DMS79 treated with DMSO at 0.1 percent for 48 hours (cell line): ENCODE measurements around the gene USP31.

Experiments used
- DNase-seq: peaks from one replicate; lab custom pipeline; 2025; lab: John Stamatoyannopoulos, UW

USP31 gene

DNA sequence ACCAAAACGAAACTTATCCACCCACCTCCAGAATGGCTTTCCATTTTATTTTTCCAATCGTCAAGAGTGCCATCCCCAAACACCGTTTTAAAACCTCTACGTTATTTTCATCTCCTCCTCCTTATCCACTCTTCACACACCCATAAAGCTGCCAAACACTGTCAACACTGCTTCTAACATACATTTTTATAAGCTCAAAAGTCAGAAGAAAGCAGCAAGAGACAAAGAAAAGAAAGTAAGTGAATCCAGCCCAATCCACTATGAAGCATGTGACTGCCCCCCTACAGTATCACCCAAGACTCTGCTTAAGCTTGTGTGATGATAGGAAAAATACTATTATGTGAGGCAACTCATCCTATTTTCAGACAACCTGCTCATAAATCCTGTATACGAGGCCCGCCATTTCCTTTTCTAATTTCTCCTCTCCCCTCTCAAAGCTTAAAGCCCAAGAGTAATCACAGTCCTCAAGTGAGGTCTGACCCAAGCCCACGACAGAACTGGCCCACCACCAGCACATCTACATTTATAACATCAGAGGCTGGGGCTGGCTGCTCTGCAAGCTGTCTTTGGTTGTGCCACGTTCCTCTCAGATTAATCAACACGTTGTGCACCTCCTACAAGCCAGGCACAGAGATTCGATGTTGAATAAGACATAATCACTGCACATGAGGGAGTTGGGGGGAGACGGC, 16.3 kb downstream of the USP31 start:
- DNase-seq = no peak

DNA sequence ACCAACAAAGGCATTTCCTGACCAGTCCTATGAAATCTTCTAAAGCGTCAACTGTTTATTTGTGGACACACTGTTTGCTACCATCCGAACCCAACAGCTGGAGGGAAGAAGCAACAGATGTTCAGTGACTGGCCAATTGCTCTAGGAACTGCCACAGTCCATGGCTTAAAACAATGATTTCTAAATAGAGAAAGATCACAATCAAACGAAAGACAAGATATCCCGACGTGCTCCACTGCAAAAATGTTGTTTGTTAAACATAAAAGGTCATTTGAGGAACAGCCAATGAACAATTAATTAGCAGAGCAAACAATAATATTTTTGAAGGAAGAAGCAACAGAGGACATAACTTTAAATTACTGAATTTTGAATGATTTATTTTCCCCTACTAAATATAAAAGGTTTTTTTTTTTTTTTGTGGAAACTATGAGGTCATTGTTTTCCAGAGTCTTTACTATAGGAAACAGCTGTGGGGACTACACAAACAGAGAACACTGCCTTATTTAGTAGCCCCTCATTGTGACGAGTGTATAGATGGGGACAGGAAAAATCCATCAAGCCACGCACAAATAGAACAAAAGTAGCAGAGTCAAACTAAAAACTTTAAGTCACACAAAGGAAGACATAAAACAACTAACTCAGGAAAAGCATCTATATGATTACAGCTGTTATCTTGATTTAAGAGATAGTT, 17.2 kb downstream of the USP31 start:
- no peak for DNase-seq

DNA sequence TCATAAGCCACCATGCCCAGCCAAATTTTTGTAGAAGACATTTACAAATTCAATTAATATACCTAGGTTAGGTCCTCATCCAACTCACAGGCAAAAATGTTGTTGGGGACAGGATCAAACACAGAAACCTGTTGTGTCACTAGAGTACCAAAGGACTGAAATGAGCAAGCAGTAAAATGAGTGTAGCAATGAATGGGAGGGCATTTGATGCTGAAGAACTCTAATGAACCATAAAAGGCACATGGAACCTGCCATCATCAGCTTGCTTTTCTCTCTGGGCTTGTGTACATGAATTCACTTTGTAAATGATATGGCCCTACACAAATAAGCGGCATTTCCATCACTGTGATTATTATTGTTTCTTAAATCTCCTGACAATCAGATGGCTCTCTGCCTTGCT, 17.8 kb downstream of the USP31 start:
- DNase-seq = no peak

DNA sequence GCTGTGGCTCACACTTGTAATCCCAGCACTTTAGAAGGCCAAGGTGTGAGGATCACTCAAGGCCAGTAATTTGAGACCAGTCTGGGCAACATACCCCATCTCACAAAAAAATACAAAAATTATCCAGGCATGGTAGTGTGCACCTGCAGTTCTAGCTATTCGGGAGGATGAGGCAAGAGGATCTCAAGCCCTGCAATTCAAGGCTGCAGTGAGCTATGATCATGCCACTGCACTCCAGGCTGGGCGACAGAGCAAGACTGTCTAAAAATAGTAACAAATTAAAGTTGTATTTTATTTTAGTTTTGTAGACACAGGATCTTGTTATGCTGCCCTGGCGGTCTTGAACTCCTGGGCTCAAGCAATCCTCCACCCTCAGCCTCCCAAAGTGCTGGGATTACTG, 18.2 kb downstream of the USP31 start:
- DNase-seq = peak; percentile 6

DNA sequence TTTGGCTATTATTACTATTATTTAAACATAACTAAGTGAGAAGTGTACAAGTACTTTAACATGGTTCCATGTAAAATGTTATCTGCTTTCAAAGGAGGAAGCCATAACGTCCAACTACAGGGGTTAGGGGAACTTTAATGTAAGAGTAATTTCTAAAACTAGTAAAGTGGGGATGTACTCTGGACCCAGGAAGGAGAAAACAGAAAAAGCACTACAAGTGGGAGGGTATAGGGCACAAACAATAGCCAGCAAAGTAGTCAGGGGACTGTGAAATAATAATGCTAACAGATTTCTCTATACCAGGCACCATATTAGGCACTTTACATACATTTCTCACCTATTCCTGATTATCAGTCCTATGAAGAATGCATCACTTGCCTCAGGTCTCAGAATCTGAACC, 19.6 kb downstream of the USP31 start:
- DNase-seq = no peak

DNA sequence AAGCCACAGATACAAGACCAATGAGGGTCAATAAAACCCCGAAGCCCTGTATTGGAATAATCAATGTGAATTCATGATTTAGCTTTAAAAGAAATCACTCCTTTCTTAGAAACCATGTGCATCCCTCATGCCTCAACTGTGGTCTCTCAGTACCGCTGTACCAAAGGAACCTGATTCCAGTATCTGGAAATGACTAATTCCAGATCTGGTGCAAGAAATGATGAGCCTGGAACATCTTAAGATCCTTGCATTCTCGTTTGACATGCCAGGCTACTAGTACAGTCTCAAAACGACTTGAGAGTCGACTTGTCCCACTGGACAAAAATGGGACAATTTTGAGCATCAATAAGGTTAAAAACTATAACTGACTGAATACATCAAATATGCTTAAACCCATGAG, 21.2 kb downstream of the USP31 start:
- DNase-seq = no peak

DNA sequence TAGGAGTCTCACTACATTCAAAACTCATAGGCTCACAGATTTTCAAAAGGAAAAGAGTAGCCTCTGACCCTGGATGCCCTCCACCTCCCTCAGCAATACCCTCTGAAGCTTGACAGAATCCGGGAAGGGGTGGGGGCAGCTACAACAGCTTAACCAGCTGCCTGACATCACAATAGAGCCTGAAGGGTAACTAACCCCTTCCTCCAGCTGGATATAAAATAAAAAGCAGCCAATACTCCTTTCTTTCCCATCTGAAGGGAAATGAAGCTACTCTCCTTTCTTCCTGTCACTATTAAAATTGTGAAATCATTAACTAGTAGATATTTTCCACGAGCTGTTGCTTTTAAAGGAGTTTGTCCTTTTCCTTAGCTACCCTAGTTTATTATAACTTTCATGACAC, 24.0 kb downstream of the USP31 start:
- no peak for DNase-seq

DNA sequence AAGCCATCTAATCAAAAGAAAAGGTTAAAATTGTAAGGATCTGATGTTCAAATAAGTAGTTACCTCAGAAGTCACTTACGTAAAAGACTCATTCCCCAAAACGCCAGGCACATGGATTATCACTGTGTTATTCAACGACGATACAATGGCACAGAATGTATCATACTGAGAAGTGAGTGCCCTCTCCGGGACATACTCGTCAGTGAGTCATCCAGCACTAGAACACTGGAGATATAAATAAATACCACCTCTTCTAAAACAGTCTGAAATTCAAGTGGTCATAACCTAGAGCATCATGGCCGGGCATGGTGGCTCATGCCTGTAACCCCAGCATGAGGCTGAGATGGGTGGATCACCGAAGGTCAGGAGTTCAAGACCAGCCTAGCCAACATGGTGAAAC, 24.9 kb downstream of the USP31 start:
- DNase-seq = no peak

DNA sequence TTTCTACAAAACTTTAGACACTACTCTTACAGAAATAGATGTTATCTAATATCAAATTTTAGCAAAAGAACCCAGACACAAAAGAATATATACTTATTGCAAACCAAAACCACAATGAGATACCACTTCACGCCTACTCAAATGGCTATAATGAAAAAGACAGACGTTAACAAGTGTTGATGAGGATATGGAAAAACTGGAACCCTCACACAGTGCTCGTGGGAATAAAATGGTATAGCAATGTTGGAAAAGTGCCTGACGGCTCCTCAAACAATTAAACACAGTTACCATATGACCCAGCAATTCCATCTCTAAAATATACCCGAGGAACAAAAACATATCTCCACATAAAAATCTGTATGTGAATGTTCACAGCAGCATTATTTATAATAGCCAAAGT, 27.1 kb downstream of the USP31 start:
- DNase-seq = no peak

DNA sequence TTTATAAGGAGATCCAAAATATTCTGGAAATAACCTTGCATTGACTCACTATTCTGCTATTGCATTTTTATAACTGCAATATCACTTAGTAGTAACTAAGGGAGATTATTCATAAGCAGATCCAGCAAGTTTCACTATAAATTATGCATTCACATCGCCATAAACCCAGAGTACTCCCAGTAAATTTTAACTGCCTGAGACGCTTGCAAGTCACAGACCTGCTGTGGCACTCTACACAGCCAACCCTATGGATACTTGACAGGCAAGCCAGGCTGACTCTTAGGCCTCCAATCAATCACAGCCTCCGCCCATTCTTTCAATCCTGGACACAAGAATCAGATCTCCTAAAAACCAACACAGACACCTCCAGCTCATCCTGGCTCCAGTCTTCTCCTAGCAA, 28.2 kb downstream of the USP31 start:
- DNase-seq = no peak

DNA sequence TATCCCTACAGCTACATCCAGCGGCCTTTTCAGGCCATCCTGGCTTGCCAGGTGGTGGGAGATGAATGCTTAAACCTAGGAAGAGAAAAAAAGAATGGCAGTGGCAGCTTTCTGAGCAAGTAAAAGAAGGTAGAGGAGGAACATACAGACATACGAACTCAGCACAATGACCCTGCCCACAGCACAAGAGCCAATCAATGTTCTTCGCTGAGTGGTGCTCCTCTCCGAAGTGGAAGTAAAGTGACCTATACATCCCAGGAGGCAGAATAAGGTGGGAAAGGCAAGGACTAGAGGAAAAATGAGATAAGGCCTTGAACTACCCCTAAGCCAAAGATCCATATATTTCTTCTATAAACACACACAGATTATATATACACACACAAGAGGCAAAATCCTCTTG, 28.7 kb downstream of the USP31 start:
- no peak for DNase-seq

DNA sequence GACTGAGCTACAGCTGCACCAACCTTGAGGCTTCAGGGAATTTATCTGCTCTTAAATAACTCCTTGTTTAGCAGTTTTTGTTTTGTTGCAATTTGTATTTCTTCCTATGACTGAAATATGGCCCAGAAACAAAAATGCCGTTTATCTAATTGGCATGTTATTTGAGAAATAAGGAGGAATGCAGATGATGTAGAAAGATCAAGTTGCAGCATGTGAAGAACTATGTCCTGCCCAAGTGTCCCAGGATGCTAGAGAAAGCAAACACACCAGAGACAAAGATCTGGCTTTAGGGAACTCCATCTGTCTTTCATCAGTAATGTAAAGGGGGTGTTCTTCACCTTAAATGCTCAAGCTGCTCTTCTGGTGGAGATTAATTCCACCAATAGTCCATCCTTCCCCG, 29.7 kb downstream of the USP31 start:
- no peak for DNase-seq

DNA sequence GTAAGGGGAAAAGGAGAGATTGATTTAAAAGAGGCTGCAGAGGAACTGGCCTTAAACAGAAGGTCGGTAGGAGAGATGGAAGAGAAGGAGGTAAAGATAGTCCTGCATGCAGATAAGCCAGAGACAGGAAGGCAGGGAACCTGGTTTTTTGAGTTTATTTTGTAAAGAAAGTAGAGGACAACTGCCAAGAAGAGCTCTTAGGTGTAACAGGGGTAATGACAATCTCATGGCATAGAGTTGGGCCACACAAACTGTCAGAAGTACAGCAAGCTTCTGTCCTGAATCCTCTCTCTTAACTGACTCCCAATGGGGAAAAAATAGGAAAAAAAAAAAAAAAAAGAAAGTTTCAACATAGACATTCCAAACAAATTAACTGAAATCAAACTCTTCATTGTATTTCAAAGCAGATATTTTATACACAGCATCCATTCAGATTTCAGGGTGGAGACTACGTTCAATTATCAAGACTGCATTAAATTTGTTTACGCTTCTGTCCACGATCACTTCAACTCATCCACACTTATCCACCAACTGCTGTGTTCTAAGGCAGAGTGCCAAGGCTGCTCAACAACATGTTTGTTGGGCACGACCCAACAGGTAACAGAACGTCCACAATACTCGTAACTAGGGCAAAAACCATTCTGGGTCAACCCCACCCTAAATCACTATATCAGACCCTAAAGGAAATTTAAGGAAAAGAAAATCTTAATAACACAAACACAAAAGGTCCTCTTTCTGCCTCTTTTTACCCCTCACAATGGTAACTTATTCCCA, 34.9 kb downstream of the USP31 start:
- peak; percentile 68 for DNase-seq

DNA sequence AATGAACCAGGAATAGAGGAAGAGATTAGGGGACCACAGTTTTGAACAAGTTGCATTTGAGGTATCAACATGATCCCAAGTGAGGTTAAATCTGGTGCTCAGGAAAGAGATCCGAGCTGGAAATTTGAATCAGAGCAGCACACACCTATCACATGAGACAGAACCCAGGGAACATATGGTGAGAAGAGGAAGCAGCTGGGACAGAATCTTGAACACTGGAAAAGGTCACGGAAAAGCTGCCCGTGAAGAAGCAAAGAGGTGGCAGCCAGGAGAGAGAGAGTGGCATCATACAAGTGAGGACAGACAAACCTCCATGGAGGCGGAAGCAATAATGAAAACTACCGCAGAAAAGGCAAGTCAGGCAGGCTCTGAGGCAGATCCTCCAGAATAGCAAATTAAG, 36.1 kb downstream of the USP31 start:
- no peak for DNase-seq

DNA sequence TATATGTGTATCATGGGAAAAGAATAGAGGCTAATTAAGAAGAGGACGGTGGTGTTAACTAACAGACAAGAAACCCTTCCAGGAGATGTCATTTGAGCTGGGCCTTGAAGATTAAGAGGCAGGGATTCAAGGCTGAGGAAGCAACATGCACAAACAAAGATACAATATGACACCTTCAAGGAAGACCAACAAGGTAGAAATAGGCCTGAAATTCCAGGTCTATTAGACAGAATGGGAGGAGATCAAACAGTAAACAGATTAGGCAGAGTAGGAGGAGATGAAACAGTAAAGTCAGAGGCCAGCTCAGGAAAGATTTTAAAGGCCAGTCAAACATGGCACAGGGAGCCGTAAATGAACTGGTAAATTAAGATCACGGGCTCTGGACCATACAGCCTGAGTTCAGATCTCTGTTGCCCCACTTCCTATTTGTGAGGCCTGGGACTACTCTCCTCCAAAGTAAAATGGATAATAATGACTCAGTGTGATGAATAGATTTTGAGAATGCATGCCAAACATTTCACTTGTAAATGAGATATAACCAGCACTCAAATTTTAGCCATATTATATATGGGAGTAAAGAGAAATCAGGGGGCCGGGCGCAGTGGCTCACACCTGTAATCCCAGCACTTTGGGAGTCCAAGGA, 38.9 kb downstream of the USP31 start:
- DNase-seq = no peak

DNA sequence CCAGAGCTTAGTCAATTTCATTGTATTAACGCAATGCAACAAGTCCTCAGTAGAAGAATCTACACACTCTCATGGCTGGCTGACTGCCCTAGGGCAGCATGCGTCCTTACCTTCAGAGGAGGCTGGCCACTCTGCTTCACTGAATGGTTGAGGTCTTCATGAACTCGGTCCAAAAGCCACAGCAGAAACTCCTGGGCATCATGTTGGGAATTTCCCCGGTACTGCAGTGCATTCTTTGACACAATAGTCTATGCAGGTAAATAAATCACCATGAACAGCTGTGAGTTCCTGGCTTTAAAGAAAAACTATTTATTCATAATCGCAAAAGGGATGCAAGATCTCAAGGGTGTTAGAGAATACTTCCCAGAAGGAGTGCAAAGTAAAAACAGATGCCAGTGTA, 41.3 kb downstream of the USP31 start:
- DNase-seq = no peak

DNA sequence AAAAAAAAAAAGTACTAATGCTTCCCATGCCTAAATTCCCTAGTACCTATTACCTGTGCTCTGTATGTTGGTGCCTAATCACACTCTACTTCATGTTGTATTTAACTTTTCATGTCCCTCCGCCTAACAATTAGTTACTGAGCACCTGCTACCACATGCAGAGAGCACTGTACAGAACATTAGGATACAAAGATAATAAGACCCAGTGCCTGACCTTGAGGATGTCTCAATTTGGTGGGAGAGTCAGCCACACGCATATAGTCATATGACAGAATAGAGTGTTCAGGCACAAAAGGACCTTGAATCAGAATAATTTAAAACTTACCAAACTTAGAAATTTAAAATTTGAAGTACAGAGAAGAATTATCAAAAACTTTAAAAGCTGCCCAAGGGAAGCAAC, 42.1 kb downstream of the USP31 start:
- no peak for DNase-seq

DNA sequence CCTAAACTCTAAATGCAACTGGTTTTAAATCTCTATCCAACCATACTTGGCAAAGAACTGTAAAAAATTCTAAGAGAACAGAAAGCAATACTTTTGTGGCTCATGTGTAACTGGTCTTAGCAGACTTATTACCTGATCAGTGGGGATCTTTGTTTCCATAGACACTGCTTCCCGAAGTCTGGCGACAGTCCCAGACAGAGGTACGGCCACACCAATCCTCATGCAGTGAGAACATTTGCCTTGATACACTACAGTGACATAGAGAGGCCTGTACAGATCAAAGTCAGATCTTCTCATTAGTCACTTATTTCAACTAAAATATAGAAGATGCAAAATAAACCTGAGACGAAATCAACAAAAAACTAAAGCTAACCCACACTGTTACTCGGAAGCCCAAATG, 43.9 kb downstream of the USP31 start:
- no peak for DNase-seq

DNA sequence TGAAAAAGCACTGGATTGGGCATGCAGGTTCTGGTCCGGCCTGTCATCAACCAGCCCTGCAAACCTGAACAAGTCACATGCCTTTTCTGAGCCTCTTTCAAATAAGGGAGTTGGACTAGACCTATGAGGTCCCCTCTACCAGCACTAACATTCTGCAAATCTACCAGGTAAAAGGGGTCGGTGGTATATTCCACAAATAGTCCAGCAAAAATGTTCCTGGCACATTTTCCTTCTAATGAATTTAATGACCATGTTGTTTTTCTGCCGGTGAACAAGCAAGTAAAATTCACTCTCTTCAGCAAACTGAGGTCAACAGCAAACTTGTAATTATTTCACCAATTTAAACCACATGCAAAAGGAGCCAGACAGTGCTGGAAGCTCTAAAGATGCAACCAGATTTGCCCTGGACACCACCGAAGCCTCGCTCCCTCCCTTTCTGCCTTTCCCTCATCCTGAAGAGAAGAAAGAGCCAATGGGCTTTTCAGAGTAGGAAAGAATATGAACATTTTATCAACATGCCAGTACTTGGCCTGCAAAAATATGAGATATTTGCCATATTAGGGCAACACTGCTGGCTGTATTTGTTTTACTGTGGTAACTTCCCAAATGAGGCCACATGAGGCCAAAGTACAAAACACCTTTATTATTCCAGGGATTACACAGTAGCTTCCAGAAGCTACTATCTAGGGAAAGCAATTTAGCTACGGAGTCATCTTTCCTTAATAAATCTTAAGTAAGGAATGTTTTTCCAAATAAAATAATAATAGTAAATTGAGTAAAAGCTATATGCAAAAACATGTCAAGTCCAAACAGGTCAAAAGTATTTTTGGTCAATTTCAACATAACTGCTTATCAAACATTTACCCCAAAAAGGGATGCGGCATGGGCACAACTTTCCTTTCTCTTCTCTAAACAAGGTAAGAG, 45.0 kb downstream of the USP31 start:
- DNase-seq = no peak

DNA sequence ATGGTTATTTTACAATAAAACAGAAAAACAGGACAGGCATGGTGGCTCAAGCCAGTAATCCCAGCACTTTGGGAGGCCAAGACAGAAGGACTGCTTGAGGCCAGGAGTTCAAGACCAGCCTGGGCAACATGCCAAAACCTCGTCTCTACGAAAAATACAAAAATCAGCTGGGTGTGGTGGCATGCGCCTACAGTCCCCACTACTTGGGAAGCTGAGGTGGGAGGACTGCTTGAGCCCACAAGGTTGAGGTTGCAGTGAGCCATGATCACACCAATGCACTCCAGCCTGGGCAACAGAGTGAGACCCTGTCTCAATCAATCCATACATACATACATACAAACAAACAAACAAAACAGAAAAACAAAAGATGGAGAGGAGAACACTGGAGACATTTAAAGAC, 45.6 kb downstream of the USP31 start:
- no peak for DNase-seq

DNA sequence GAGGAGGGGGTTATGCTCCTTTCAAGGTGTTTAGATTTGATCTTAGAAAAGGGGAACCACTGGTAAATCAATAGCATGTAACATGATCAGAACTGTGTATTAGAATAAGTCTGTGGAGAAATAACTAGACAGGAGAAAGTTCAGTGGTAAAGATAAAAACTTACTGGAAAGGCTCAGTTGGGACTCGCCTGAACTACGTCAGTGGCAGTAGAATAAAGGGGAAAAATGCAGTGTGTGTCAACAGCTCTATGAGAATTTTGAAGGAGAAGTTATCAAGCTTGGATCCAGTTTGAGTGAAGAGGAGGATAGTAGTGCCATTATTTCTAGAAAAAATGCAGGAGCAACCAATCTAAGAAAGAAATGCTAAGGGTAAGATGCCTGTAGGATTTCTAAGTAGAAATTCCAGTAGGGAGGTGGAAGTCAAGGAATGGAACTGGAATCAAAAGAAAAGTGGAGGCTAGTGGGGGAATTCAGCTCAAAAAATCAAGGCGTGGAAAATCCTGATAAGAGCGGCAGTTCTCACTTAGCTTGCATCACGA, 48.2 kb downstream of the USP31 start:
- no peak for DNase-seq
